Renal cortex interstitium (tissue), 11 donors: ENCODE results near the gene LKAAEAR1. TPM values are rescaled to one million over a fixed set of nuclear protein-coding genes. Genes with fewer than 3 reads are reported as not detected.
A peak's percentile ranks its signal among the peaks of the same experiment; 100 is the strongest.

Source experiments
- DNase-seq, 11 donors: peaks; one replicate each; pipeline ENCODE4 v3.0.0-alpha.2; 2013; ENCODE audit warnings: low read depth in 9 of 11, low spot score in 4 of 11; ENCODE audit errors: extremely low read depth in 1 of 11
- polyA plus RNA-seq, 3 donors: library from polyadenylated mRNA; unstranded; fragments of 120-200 nt; gene quantifications; one replicate each; pipeline ENCODE4 v1.2.1, GENCODE V29; 2013; ENCODE audit not compliant: insufficient read length in 3 of 3

The LKAAEAR1 gene
- polyA plus RNA-seq, 3 donors = 0.40 TPM; not detected in 2

DNA sequence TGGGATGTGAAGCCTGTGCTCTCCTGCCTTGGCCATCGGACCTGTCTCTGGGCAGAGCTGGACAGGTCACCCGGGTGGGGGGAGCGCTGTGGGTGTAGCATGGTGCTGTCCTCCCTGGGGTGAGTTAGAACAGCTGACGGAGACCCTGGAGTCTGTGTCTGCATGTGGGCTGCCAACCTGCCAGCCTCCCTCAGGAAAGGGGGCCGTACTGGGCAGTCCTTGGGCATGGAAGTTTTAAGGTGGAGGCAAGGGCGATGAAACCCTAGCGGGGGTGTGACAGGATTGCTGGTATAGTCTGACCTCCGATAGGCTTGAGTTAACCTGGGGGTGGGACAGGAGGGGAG is 37.2 kb downstream of the LKAAEAR1 start:
- no peak for DNase-seq

DNA sequence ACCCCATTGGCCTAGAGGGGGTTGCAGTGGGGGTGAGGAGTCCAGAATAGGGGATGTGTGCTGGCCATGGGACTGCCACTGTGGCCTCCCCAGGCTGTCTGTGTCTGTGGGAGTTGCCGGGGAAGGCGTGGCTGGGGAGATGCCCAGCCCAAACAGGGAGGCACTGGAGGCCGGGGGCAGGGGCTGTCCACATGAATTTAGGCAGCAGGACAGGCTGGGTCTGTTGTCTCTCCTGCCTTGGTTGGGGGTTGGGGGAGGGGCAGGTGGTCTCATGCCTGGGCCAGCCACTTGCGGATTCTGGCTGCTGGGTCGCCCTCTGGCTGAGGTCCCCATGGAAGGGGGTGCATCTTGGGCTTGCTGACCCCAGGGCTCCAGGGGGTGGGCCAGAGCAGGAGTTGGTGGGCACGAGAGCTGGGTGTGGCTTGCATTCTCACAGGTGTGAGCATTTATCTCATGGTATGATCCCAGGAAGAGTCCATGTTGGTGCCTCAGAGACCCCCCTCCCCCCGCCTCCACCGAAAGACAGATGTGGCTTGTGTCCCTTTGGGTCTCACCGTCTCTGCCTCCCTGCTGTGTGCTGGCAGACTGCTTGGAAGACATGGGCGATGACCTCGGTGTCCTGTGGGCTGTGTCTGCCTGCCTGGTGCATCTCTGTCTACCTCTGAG is 38.7 kb downstream of the LKAAEAR1 start:
- no peak for DNase-seq

DNA sequence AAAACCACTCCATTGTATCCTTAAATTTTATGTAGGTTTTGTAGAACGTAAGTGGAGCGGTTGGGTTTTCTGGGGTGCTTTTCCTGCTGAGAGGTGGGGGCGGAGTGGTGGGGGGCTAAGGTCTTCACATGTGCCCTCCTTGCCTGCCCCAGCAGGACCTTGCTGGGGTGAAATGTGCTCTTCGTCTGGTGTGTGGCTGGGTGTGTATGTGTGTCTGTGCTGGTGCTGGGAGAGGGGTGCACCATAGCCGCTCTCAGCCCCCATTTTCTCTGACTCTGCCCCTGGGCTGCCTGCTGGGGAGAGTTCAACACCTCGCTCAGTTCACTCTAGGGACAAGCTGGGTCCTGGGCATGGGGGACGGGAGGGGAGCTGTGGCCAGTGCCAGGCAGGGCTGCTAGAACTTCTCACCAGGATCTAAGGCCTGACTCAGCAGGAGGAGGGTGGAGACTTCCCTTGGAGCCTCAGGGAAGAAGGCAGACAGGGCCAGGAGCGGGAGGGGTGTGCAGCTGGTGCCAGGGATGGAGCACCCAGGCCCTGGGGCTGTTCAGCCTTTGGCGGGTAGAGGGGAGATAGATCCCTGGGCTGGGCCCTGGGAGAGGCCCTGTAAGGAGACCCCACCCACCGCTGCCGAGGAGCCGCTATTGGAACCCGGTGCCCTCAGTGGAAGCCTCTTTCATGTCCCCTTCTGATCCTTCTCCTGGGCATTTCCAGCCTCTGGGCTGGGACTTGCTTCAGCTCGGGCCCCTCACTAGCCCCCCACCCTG is 39.5 kb downstream of the LKAAEAR1 start:
- DNase-seq = no peak

DNA sequence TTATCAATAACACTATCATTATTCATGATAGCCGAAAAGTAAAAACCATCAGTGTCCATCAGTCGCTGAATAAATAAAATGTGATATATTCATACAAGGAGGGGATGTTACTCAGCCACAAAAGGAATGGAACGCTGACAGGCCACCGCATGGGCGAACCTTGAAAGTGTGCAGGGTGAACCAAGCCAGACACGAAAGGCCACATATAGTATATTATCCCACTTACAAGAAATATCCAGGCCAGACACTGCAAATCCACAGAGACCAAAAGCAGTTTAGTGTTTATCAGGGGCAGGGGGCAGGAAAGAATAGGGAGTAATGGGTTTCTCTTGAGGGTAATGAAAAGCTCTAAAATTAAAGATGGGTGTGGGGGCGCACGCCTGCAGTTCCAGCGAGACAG is 40.4 kb downstream of the LKAAEAR1 start:
- DNase-seq = no peak

DNA sequence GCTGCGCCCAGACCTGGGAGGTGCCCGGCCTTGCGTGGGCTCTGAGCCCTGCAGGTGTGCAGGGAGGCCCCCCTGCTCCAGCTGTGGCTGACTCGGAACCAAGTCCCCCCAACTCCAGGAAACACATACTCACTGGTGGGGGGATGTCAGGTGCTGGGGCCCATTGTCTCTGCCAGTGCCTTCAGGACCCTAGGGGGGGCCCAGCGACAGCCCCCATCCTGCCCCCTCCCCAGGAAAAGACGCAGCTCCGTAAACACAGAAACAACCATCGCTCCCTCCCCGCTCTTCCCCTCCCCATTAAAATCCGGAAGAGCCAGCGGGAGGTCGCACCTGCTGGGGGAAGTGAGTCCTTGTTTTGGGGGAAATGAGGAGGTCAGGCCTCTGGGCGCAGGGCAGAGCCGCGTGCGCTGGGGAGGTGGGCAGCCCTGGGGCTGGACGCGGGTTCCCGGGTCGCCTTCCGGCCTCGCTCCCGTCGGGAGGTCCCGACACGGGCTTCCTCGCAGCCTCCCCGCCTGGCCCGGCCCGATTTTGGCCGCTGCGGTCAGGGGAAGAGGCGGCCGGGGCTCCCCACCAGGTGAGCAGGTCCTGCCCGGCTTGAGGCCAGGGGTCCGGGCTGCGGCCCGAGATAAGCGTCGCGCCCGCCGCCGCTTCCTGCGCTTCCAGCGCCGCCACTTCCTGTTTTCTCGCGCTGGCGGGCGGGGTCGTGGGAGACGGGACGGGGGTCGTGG is 42.0 kb downstream of the LKAAEAR1 start:
- no peak for DNase-seq

DNA sequence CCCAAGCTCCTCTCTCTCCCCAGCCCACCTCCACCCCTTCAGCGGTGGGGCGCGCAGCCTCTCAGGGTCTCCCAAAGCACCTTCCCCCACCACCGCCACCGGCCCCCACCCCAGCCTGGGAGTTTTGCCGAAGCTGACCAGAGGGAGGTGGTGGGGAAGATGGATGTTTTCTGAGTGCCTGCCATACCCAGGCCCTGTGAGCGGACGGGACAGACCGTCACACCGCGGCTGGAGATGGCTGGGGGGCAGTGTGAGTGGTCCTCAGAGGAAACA is 42.5 kb downstream of the LKAAEAR1 start:
- DNase-seq = no peak

DNA sequence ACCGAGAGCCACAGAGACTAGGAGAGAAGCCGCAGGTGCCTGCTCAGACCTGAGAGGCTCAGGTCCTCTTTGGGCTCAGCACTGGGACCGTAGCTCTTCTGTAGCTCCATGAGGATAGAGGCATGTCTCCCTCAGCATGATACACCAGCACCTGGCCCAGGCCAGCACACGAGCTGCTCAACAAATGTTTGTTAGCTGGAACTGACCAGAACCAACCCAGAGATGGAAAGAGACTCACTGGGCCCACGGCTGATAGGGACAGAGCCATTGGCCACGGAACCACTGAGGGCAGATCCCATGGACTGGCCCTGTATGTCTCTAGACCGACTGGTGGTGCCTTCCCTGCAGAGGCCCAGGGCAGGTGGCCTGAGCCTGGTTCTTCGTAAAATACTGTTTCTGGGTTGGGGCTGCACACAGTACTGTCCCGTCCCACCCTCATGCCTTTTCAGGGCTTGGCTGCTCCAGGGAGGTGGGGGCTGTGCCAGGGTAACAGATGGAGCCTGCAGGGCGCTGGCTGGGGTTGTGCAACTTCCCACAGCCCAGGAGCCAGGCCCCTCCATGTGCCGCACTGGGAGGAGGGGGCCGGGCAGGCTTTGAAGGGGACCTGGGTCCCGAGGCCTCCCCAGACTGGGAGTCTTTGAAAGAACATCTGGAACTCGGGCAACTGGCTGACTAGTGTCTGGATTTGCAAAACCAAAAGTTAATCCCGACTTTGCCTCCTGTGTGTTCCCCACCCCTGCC is 43.0 kb downstream of the LKAAEAR1 start:
- no peak for DNase-seq

DNA sequence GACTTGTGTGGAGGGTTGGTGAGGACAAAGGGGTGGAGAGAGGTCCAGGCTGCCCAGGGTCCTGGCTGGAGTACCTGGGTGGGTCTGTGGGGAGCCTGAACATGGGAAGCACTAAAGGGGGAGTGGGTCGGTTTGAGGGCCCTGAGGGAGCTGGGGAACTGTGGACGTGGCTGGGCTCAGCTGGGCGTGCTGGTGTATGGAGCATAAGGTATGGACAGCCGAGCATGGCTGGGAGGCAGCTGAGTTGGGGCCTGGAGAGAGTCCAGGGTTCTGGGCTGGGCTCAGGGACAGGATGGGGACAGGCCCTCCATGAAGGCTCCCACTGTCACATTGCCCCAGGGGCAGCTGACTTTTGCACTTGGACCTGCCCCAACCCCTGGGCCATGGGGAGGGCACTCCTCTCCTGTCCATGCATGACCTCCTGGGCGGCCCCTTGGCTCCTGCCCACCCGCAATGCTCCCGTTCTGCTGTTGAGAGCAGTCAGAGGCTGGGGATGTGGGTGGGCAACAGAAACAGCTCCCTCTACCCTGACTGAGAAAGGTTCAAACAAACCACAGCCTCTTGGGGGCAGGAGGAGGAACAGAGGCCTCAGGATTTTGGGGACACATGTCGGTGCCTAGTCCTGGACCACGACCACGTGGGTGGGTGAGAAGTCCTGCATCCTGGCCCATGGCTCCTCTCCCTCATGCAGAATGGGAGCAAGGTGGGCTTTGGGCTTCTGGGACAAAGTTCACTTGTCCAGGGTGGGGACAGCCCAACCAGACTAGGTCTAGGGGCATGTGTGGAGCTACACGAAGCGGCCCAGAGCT is 43.8 kb downstream of the LKAAEAR1 start:
- no peak for DNase-seq

DNA sequence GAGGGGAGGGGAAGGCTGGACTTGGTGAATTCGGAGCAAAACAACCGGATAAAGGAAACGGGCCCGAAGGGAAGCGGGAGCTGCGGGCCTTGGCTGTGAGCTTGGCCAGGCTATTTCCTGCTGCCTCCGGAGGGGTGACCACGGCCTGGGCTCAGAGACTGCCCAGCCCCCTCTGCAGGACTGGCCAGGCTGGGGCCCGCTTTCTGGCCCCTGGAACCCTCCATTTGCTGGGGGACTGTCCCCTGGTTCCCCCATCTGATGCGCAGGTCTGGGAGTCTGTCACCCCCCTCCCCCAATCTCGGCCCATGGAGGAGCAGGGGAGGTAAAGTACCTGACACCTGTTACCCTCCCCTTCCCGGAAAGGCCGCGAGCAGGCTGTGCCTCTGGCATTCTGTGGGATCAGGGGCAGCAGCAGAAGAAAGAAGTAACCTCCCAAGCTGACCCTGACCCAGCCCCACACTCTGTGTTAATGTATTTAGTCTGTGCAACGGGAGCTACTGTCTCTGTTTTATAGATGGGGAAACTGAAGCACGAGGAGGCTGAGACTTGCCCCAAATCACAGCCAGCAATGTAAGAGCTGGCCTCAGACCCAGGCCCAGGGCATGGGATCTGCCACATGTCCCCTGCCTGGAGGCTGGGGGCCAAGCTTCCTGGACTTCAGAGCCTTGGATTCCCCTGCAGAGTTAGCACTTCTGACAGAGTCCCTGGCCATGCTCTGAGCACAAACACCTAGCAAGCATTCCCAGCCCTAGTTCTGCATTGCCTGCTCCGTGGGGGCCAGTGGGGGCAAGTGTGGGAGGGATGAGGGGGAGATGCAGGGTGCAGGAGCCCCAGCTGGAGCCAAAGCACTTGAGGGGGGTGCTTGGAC is 44.7 kb downstream of the LKAAEAR1 start:
- DNase-seq = no peak

DNA sequence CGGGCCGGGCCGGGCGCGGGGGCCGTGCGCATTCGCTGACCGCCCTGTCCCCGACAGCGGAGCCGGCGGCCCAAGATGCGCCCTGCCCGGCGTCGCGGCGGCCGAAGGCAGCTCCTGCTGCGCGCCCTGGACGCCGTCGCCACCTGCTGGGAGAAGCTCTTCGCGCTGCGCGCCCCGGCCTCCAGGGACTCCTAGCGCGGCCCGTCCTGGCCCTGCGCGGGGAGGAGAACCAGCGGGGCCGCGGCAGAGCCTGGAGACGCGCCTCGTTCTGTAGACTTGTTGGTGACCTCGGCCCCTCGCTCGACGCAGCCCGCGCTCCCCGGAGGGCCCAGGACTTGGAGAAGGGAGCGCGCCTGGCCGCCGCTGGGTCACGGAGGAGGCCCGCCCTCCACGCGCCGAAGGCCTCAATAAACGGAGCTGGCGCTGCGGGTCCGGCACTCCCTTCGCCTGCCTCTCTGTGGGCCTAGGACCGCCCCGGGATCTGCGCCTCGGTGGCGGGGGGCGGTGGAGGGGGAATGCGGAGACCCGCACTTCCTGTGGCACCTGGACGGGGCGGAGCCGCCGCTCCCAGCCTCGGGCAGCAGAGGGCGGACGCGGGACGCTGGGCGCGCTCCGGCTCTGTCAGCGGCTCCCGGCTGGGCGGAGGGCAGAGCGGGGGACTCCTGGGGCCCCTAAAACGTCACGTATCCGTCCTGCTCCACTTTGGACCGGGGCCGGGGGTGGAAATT is 45.5 kb downstream of the LKAAEAR1 start:
- DNase-seq = peak in 5 of 11 donors; percentile 61 to 74 (median 71)

DNA sequence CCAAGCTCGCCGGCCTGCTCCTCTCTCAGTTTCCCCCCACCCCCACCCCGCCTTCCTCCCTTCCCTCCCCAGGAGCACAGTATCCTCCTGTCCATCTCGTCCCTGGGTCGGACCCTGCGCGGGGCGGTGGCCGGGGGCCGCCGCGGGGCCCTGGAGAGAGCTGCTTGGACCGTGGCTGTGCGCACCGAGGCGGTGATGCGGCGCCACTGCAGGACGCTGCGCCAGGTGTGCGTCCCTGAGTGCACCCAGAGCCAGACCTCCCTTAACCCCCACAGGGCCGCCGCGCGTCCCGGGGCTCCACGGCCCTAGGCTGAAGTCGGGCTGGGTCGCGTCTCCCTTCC is 46.0 kb downstream of the LKAAEAR1 start:
- no peak for DNase-seq

DNA sequence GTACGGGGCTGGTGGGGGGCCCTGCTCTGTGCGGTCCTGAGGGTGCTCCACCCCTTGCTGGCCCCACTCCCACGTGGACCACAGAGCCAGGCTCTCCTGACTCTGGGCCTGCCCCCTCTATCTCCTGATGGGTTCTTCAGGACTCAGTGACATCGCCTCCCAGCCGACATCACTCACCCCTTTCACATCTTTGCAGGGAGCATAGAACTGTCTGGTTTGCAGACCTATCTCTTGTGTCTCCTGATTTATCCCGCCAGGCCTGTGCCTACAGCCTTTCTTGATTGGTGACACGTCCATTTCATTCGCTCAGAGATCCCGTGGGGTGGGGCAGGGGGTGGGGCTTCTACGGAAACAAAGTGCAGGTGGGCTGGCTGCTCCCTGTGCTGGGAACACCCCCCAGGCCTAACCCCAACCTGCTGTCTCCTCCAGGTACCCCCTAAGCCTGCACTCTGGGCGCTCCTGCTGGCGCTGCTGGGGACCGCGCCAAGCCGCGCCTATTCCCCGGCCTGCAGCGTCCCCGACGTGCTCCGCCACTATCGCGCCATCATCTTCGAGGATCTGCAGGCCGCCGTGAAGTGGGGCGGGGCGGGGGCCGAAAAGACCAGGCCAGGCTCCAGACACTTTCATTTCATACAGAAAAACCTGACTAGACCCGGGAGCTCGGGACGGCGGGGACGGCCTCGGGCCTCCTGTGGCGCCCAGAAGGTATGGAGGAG is 46.5 kb downstream of the LKAAEAR1 start:
- DNase-seq = no peak

DNA sequence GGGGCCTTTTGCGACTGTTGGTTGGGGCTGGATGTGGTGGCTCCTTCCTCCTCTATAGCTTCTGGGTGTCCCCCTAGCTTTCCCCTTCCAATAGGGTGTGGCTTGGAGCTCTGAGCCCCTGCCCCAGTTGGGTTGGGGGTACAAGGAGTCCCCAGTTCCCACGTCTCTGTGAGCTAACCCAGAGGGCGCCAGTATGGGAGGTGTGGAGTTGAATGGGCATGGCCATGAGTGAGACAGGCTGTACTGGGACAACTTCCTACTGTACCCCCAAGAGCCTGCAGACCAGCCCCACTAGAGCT is 47.0 kb downstream of the LKAAEAR1 start:
- DNase-seq = no peak

DNA sequence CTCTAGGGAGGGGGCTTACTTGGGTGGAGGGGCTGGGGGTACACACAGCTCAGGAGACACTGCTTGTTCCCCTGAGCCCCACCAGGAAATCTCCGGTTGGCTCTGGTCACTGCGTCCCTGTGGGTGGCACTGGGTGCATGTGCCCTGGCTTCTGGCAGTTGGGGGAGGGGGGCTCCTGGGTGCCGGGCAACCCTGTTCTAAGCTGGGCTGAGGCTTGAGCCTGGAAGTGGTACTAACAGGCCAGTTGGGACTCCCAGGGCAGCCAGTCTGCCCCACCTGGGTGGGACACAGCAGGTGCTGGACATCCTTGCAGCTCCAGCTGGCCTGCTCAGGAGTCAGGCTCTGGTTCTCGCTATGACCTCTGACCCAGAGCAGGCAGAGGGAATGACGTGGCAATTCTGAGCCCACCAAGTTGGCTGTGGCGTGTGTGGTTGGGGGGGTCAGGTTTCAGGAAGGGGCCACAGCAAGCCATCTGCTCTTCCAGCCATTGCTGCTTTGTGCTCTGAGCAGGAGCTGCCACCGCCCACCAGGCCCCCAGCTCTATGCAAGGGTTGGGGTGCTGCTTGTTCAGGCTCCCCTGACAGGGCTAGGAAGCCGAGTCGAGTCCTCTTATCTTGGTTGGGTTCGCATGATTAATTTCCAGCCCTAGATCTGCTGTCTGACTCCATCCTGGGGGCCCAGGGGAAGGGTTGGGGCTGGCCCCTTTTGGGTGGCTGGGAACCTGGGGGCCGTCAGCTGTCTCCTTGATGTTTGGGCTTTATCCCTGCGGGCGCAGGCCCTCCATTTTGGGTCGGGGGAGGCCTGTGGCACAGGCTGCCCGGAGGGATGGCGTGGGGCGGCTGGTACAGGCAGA is 47.6 kb downstream of the LKAAEAR1 start:
- DNase-seq = no peak

DNA sequence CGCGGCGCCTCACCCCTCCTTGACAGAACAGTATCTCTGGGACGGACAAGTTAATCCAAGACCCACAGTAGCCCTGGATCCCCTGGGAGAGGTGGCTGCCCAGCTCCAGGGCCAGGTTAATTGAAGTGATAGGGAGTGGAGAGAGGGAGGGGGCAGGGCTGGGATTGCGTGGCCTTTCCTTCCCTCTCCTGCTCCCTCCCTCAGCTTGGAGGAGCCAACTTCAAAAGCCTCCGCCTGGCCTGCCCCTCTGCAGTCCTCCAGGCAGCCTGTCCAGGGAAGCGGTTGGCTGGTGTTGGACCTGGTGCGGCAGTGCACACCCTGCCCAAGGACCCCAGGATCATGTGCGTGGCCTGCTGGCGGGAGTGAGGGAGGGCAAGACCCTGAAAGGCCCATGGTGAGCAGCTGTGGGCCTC is 48.3 kb downstream of the LKAAEAR1 start, which contains the start of gene C20orf204:
Gene C20orf204, plus strand, starts transcription at position 250 of the 413 bp plus-strand sequence. Its CDS starts 142 bp downstream, at position 392.
- no peak for DNase-seq
